Progenitor cell of endocrine pancreas (in vitro differentiated cells): ENCODE measurements around the gene SPATA2L. TPM values are rescaled to one million over a fixed set of nuclear protein-coding genes. Genes with fewer than 3 reads are reported as not detected.
A peak's percentile ranks its signal among the peaks of the same experiment; 100 is the strongest.

ENCODE experiments used
- DNase-seq: peaks from one replicate; pipeline ENCODE4 v3.0.0; 2021; ENCODE audit warnings: low spot score; ENCODE audit not compliant: unreplicated experiment
- H3K27ac Mint-ChIP-seq: 2 replicates; pipeline ENCODE4 v1.8.0; 2021; ENCODE audit warnings: mild to moderate bottlenecking, moderate library complexity, mixed read lengths
- H3K27me3 Mint-ChIP-seq: 2 replicates; pipeline ENCODE4 v1.8.0; 2021; ENCODE audit warnings: mixed read lengths
- H3K36me3 Mint-ChIP-seq: 2 replicates; pipeline ENCODE4 v1.8.0; 2022; ENCODE audit warnings: mixed read lengths; ENCODE audit not compliant: insufficient read depth
- H3K4me1 Mint-ChIP-seq: 2 replicates; pipeline ENCODE4 v1.8.0; 2021; ENCODE audit warnings: low read depth, mixed read lengths
- H3K4me3 Mint-ChIP-seq: 2 replicates; pipeline ENCODE4 v1.8.0; 2021; ENCODE audit warnings: low read depth, mild to moderate bottlenecking, moderate library complexity, mixed read lengths
- H3K9me3 Mint-ChIP-seq: 2 replicates; pipeline ENCODE4 v1.8.0; 2021; ENCODE audit warnings: low read depth, mixed read lengths
- CTCF ChIP-seq: fragments of 200-600 bp; sonication (generic); IDR thresholded peaks from one replicate; pipeline ENCODE4 v1.5.0; 2021; ENCODE audit warnings: antibody characterized with exemption, mild to moderate bottlenecking; ENCODE audit not compliant: unreplicated experiment
- total RNA-seq: library from RNA; stranded (reverse); gene quantifications from 2 replicates; pipeline ENCODE4 v1.2.1, GENCODE V29; 2021

SPATA2L gene
- total RNA-seq, 1 donor from 2014 or later, result 14.0 TPM

DNA sequence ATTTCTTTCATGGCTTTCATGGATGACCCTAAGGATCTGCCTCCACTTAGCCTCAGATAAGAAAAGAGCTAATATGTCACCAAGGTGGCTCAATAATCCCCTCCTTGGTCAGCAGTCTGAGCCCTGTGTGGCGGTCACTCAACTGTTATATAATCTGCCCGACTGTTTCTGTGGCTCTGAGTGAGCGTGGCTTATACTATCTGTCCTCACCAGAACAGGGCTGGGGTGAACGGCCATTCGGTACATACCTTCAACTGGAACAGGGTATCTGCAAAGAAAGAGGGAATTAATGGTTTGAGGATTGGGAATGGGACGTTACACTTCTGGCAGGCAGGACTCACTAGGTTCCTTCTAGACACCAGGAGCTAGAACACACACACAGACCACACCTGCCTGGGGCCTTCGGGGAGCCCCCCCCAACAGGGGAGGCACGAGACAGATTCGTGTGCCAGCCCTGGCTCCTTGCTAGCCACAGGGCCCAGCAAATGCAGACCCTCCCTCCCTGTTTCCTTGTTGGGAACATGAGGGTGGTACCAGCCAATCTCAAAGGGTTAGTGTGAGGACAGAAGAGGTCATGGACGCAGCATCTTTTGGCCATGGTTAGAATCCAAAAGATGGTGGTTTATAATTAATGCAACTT is 47.7 kb downstream of the SPATA2L start:
- H3K9me3 Mint-ChIP-seq, result no peaks in the 10 kb centered on the region
- peaks cover 6% of the 10 kb centered on the region for H3K4me1 Mint-ChIP-seq
- no peak for TF ChIP-seq CTCF
- H3K36me3 Mint-ChIP-seq, result peaks cover 12% of the 10 kb centered on the region
- no peak overlapping the region for H3K27ac Mint-ChIP-seq
- peak overlapping the region; percentile 53 for H3K4me3 Mint-ChIP-seq
- no peak for DNase-seq
- H3K27me3 Mint-ChIP-seq, result no peaks in the 10 kb centered on the region

GRCh38 chr16:89651584-89651983 is 49.9 kb downstream of the SPATA2L start:
- DNase-seq, result no peak
- TF ChIP-seq CTCF, result no peak
- Mint-ChIP-seq H3K27me3 (no peaks in the 10 kb centered on the region), H3K27ac (no peak overlapping the region), H3K4me1 (no peaks in the 10 kb centered on the region), H3K36me3 (peaks cover 9% of the 10 kb centered on the region), H3K4me3 (no peak overlapping the region), H3K9me3 (no peaks in the 10 kb centered on the region)

DNA sequence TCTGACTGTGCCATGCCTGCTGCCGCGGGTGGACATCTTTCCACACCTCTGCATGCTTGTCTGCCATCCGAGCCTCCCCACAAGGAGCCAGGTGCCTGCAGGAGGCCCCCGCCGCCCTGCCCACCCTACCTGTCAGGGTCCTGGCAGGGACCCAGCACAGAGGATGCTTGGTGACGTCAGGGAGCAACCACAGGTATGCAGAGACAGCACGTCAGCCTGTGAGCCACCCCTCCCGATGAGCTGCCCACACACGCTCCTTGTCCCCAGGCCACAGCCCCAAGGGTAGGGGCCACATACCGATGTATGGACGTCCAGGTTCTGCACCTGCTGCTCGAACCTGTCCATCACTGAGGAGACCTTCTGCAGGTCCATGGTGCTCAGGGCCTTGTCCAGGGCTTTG is 54.6 kb downstream of the SPATA2L start:
- no peaks in the 10 kb centered on the region for H3K27me3 Mint-ChIP-seq
- no peak for DNase-seq
- H3K9me3 Mint-ChIP-seq, result no peaks in the 10 kb centered on the region
- TF ChIP-seq CTCF, result no peak
- no peak overlapping the region for H3K4me3 Mint-ChIP-seq
- H3K4me1 Mint-ChIP-seq, result no peaks in the 10 kb centered on the region
- peaks cover 11% of the 10 kb centered on the region for H3K36me3 Mint-ChIP-seq
- H3K27ac Mint-ChIP-seq, result no peak overlapping the region

Other genes starting within 250 kb of the SPATA2L start
- gene ANKRD11, start 211.1 kb downstream of the SPATA2L start, total RNA-seq, result 178 and 183 TPM in 2 replicates
- 183 and 184 TPM in 2 replicates for gene SPG7, start 193.3 kb downstream of the SPATA2L start, total RNA-seq
- 1,643 and 1,699 TPM in 2 replicates for gene RPL13, start 141.0 kb downstream of the SPATA2L start, total RNA-seq
- gene CPNE7, start 125.9 kb downstream of the SPATA2L start, total RNA-seq, result 0.41 and 0.84 TPM in 2 replicates
- gene DPEP1, start 88.1 kb downstream of the SPATA2L start, total RNA-seq, result 29.6 and 36.3 TPM in 2 replicates
- gene CHMP1A, start 44.0 kb downstream of the SPATA2L start, total RNA-seq, result 96.5 and 105 TPM in 2 replicates
- 33.4 and 38.4 TPM in 2 replicates for gene SPATA33, start 43.9 kb downstream of the SPATA2L start, total RNA-seq
- 183 and 192 TPM in 2 replicates for gene CDK10, start 15.0 kb downstream of the SPATA2L start, total RNA-seq
- 17.4 and 17.9 TPM in 2 replicates for gene VPS9D1, start 19.2 kb upstream of the SPATA2L start, total RNA-seq
- gene ZNF276, start 19.8 kb upstream of the SPATA2L start, total RNA-seq, result 22.5 and 25.0 TPM in 2 replicates
- gene FANCA, start 114.9 kb upstream of the SPATA2L start, total RNA-seq, result 74.5 and 81.6 TPM in 2 replicates
- 24.2 TPM in 2 replicates for gene SPIRE2, start 126.8 kb upstream of the SPATA2L start, total RNA-seq
- 177 and 199 TPM in 2 replicates for gene TCF25, start 171.9 kb upstream of the SPATA2L start, total RNA-seq
- 3.8 and 4.6 TPM in 2 replicates for gene MC1R, start 217.2 kb upstream of the SPATA2L start, total RNA-seq
- 201 and 211 TPM in 2 replicates for gene TUBB3, start 221.6 kb upstream of the SPATA2L start, total RNA-seq
- 67.9 and 72.1 TPM in 2 replicates for gene DEF8, start 247.1 kb upstream of the SPATA2L start, total RNA-seq